ENCODE results near the gene SCRN1. TPM values are rescaled to one million over a fixed set of nuclear protein-coding genes. Genes with fewer than 3 reads are reported as not detected.
A peak's percentile ranks its signal among the peaks of the same experiment; 100 is the strongest.

Gene SCRN1
- total RNA-seq, 1 experiment from 2014 or later: 116 TPM

DNA sequence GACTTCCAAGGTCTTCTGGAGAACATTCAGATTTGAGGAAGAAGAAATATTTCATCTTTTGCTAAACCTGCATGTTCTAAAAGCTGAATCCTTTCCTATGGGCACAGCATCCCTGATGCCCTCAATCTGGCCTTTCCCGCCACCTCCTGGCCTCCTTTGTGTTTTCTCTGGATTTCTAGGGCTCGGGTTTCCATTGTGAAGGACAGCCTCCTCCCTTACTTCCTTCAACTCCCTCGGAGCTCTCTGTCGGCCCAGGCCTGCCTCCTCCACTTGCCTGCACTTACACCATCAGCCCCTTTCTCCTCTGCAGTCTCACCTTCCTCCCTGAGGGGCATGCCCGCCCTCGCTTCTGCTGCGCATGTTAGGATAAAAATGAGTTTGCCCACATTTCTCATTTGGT is 107.9 kb downstream of the SCRN1 start:
- intact Hi-C loops (cut with micrococcal nuclease; ENCODE audit: unreplicated experiment): no loop called here
- Mint-ChIP-seq H3K27me3 (ENCODE audit: unreplicated experiment) (no peaks in the 10 kb centered on the region), H3K9me3 (ENCODE audit: low read depth, unreplicated experiment) (no peaks in the 10 kb centered on the region), H3K4me3 (ENCODE audit: low read depth, unreplicated experiment) (no peak overlapping the region), H3K27ac (ENCODE audit: unreplicated experiment) (no peak overlapping the region), H3K4me1 (ENCODE audit: low read depth, unreplicated experiment) (no peaks in the 10 kb centered on the region), H3K36me3 (ENCODE audit: insufficient read depth, unreplicated experiment) (no peaks in the 10 kb centered on the region)
- TF ChIP-seq, protein P1, sequence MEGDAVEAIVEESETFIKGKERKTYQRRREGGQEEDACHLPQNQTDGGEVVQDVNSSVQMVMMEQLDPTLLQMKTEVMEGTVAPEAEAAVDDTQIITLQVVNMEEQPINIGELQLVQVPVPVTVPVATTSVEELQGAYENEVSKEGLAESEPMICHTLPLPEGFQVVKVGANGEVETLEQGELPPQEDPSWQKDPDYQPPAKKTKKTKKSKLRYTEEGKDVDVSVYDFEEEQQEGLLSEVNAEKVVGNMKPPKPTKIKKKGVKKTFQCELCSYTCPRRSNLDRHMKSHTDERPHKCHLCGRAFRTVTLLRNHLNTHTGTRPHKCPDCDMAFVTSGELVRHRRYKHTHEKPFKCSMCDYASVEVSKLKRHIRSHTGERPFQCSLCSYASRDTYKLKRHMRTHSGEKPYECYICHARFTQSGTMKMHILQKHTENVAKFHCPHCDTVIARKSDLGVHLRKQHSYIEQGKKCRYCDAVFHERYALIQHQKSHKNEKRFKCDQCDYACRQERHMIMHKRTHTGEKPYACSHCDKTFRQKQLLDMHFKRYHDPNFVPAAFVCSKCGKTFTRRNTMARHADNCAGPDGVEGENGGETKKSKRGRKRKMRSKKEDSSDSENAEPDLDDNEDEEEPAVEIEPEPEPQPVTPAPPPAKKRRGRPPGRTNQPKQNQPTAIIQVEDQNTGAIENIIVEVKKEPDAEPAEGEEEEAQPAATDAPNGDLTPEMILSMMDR (IDR thresholded peaks at IDR 0.05; ENCODE audit: unreplicated experiment): no peak
- DNase-seq: no peak
- no TSS peak for BruUV-seq (replicated peaks)
- CTCF ChIA-PET: no interaction called here

DNA sequence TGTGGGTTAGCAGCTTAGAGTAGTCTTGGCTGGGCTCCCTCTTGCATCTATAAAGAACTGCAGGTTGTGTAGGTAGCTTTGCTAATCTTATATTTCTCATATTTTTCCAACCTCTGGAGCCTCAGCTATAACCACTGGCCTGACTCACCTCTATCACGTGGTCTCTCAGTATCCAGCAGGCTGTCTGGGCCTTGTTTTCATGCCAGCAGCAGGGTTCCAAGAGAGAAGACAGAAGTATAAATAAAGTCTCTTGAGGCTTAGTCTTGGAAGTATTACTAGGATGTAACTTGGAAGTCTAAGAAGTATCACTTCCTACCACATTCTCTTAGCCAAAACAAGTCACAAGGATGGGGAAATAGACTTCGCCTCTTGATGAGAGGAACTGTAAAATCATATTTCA is 110.0 kb downstream of the SCRN1 start:
- Mint-ChIP-seq H3K36me3 (ENCODE audit: insufficient read depth, unreplicated experiment) (no peaks in the 10 kb centered on the region), H3K4me1 (ENCODE audit: low read depth, unreplicated experiment) (no peaks in the 10 kb centered on the region), H3K27ac (ENCODE audit: unreplicated experiment) (no peak overlapping the region), H3K27me3 (ENCODE audit: unreplicated experiment) (no peaks in the 10 kb centered on the region), H3K4me3 (ENCODE audit: low read depth, unreplicated experiment) (no peak overlapping the region), H3K9me3 (ENCODE audit: low read depth, unreplicated experiment) (no peaks in the 10 kb centered on the region)
- no TSS peak for BruUV-seq (replicated peaks)
- CTCF ChIA-PET: no interaction called here
- TF ChIP-seq, protein P1 (IDR thresholded peaks at IDR 0.05; ENCODE audit: unreplicated experiment): no peak
- no peak for DNase-seq
- intact Hi-C loops (cut with micrococcal nuclease; ENCODE audit: unreplicated experiment): no loop called here

DNA sequence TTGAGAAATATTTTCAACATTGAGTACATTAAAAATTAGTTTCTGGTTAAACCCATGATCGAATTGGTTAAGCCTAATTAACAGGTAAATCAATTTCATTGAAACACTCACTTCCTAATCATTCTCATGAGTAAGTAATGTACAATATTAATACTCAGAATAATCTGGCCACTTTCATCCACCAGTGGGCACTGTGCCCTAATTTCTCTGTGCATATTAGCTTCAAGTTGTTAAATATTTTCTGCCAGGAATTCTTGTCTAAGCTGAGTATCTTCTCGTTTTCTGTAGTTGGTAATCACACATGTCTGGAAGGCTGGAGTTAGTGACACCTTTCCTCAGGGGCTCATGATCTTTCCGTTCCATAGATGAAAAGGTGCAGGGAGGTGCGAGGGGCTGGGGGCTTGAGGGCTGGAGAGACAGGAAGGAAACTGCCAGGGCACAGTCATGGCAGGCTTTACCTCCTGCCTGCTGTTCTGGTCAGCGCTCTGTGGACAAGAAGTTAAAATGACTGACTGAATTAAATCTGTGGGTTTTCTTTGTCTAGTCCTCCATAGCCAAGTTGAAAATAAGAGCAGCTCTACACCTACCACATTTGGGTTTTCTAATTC is 111.4 kb downstream of the SCRN1 start:
- TF ChIP-seq, protein P1 (IDR thresholded peaks at IDR 0.05; ENCODE audit: unreplicated experiment): peak; percentile 62
- no TSS peak for BruUV-seq (replicated peaks)
- no peaks in the 10 kb centered on the region for H3K27me3 Mint-ChIP-seq (ENCODE audit: unreplicated experiment)
- H3K9me3 Mint-ChIP-seq (ENCODE audit: low read depth, unreplicated experiment): no peaks in the 10 kb centered on the region
- H3K36me3 Mint-ChIP-seq (ENCODE audit: insufficient read depth, unreplicated experiment): no peaks in the 10 kb centered on the region
- DNase-seq: peak; percentile 61
- H3K27ac Mint-ChIP-seq (ENCODE audit: unreplicated experiment): no peak overlapping the region
- intact Hi-C loops (cut with micrococcal nuclease; ENCODE audit: unreplicated experiment): loop anchor here (1.0 kb wide), 1 partner anchor 184 kb away; no protein-coding TSS in a partner anchor
- H3K4me3 Mint-ChIP-seq (ENCODE audit: low read depth, unreplicated experiment): no peak overlapping the region
- CTCF ChIA-PET: interaction anchor here (0.6 to 2.7 kb wide), 13 partner anchors 12 to 243 kb away, joined by 3 to 17 read pairs (median 4); no protein-coding TSS in a partner anchor
- H3K4me1 Mint-ChIP-seq (ENCODE audit: low read depth, unreplicated experiment): no peaks in the 10 kb centered on the region

DNA sequence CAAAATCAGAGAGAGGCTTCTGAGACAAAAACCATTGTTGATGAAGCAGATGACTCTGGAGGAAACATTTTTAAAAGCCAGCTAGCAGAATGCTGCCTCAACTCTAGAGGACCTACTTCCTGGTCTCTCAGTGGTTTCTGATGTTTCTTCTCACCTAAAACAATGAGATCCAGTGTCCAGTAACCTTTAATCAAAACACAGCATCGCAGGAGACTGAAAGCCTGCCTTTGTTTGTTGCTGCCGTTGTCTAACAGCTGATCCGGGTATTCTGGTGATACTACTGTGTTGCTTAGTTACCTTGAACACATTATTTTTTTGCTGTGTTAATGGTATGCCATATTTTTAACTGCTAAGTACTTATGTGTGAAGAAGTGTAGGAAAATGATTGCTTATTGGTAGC is 112.4 kb downstream of the SCRN1 start:
- H3K4me3 Mint-ChIP-seq (ENCODE audit: low read depth, unreplicated experiment): no peak overlapping the region
- H3K27me3 Mint-ChIP-seq (ENCODE audit: unreplicated experiment): no peaks in the 10 kb centered on the region
- DNase-seq: peak; percentile 55
- H3K36me3 Mint-ChIP-seq (ENCODE audit: insufficient read depth, unreplicated experiment): no peaks in the 10 kb centered on the region
- CTCF ChIA-PET: interaction anchor here (1.3 to 2.7 kb wide), 4 partner anchors 23 to 242 kb away, joined by 3 to 17 read pairs (median 8); no protein-coding TSS in a partner anchor
- TF ChIP-seq, protein P1 (IDR thresholded peaks at IDR 0.05; ENCODE audit: unreplicated experiment): no peak
- no TSS peak for BruUV-seq (replicated peaks)
- intact Hi-C loops (cut with micrococcal nuclease; ENCODE audit: unreplicated experiment): loop anchor here (1.0 kb wide), 1 partner anchor 44 kb away; no protein-coding TSS in a partner anchor
- no peaks in the 10 kb centered on the region for H3K4me1 Mint-ChIP-seq (ENCODE audit: low read depth, unreplicated experiment)
- H3K27ac Mint-ChIP-seq (ENCODE audit: unreplicated experiment): peak overlapping the region; percentile 50
- no peaks in the 10 kb centered on the region for H3K9me3 Mint-ChIP-seq (ENCODE audit: low read depth, unreplicated experiment)
